Endometrium (tissue), 2 donors: ENCODE results near the gene NFIX.

ENCODE experiments used
- FAIRE-seq: peaks from 2 replicates; lab custom pipeline; 2012; peaks lifted over from hg19 to GRCh38; lab: Jason Lieb, UNC
- donor health status: control.
- donor health status: control.

NFIX gene

GRCh38 chr19:13076787-13077186, 81.5 kb downstream of the NFIX start:
- no peak for FAIRE-seq

DNA sequence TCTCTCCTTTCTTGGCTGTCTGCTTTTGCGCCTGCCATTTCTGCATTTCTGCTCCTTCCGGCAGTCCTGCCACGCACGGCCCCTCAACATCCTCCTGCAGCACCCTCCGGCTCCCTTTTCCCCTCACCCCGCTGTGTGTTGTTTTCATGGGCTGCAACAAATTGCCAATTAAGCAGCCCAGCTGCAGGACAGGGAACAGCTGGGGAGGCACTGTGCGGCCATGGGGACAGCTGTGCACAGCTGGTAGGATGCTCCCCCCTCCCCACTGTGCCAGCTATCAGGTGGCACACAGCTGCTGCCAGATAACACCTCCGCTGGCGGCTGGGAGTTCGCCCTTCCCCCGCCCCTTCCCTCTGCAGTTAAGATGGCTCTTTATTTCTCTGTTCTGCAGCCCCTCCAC, 82.0 kb downstream of the NFIX start:
- FAIRE-seq, result no peak

- FAIRE-seq, result no peak
Observed at GRCh38 chr19:13078381-13078780, 83.1 kb downstream of the NFIX start.

- FAIRE-seq, result no peak
Observed at GRCh38 chr19:13078897-13079541, 83.7 kb downstream of the NFIX start.

- FAIRE-seq, result no peak
Observed at GRCh38 chr19:13079542-13079986, 84.3 kb downstream of the NFIX start.

- FAIRE-seq, result no peak
Observed at GRCh38 chr19:13082192-13083007, 87.1 kb downstream of the NFIX start.

DNA sequence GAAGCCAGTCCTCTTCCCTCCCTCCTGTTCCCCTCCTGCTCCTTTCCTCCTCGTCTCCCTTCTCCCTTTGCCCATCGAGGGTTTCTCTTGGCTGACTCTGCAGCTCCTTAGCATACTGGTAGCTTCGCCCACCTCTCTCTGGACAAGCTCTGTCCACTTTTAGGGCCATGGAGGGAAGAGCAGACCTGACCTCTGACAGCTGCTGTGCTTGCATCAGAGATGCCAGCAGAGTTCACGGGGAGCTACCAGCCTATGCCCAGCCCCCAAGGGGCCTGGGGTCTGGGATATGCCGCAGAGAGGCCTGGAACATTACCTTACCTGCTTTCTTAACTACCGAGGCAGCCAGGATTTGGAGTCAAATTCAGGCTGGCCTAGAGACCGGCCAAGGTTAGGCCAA, 87.7 kb downstream of the NFIX start:
- no peak for FAIRE-seq

DNA sequence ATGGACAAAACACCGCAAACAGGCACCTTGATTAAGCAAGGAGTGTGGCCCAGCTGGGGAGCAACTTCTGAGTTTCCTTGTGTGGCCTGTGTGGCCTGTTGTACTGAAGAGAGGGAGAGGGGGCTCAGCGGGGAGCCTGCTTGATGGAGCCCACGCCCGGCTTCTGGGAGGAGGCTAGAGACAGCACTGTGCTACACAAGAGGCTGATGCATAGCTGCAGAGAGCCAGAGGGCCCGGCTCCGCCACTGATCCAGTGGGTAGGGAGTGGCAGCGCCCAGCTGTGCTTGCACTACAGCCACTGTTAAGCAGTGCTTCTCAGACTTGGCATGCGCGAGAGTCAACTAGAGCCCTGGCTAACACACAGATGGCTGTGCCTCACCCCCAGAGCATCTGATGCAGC, 88.4 kb downstream of the NFIX start:
- no peak for FAIRE-seq

GRCh38 chr19:13085666-13086065, 90.4 kb downstream of the NFIX start:
- FAIRE-seq, result no peak

DNA sequence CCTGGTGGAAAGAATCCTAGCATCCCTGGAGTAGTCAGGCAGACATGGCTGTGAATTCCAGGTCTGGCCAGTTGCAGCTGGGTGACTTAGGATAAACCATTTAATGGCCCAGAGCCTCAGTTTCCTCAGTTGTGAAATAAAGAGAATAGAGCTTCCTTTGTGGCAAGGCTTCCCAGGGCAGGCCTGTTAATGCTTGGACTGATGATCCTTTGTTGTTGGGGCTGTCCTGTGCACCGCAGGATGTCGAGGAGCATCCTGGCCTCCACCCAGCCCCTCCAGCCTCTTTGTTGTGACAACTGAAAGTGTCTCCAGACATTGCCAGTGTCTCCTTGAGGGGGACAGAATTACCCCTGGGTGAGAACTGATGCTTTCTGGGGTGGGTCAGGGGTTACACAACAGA, 91.1 kb downstream of the NFIX start:
- no peak for FAIRE-seq

- FAIRE-seq, result no peak
Observed at GRCh38 chr19:13087295-13087694, 92.0 kb downstream of the NFIX start.

DNA sequence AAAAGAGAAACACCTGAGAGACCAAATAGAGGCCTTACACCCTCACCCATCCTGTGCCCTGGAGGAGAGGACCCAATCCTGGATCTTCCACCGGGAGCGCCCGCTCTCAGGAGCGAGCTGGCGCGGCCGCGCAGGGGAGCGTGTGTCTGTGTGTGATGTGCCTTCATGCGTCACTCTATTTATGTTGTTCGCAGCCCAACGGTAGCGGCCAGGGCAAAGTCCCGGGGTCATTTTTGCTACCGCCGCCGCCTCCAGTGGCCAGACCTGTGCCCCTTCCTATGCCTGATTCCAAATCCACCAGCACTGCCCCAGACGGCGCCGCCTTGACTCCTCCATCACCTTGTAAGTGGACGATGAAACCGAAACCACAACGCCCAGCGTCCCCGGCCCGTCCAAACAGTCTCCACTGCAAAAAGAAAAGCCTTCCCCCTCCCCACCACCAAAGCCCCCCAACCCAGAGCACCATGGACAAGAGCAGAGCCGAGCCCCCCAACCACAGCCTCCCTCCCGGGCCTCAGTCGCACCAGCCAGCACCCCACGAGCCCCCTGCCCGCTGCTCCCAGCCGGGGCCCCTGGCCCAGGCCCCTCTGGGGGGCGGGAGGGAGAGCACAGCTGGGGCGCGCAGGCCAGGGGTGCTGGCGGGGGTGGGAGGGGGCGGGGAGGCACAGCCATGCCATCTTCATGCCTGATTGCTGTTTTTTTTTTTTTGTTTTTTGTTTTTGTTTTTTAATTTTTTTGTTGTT, 92.7 kb downstream of the NFIX start:
- no peak for FAIRE-seq

DNA sequence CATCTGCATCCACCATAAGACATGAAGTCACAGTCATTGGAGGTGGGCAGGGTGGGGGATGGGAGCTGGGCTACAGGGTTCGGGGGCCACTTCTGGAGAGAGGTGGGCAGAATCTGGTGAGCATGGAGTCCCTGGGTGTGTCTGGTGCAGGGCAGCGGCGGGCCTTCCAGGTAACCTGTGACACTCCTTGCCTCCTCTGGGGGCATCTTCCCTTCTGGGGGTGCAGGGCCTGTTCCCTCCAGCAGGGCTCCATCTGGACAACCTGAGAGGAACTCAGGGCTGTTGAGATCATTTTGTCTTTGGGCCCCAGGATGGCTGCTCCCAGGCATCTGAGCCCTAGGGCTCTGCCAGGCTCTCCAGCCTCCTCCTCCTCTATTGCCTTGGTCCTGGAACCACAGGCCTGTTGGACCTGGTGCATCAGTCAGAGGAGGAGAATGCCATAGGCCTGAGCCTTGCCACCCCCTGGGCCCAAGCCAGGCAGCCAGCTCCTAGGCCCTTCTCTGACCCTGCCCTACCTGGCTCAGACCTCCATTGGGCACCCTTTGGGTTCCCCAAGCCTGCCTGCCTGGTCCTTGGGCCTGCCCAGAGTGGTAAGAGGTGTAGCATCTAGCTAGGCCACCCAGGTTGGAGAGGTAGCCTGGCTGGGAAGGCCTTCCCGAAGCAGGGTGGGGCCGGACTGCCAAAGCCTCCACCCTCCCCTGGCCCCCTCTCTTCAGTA, 94.0 kb downstream of the NFIX start:
- no peak for FAIRE-seq

DNA sequence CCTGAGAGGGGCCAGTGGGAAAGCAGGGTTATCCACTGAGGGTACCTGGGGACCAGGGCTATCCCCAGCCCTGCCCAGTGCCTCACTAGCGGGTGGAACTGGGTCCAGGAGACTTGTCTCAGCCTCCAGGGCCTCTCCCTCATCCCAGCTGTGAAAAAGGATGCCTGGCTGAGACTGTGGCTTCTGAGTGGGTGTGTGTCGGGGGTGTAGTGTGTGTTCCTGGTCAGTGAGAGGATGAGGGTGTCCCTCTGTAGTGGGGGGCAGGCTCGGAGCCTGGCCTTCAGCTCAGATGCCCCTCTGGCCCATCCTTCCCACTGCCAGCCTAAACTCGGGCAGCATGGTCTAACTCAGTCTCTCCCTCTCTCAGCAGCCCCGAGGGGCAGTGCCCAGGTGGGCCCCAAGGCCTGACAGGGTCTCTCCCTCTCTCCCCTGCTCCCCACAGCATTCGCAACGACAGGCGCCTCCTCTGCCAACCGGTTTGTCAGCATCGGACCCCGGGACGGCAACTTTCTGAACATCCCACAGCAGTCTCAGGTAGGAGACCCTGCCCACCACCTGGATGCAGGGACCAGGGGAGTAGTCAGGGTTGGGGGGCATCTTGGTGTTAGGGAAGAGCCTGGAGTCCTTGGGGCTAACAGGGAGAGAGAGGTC, 94.7 kb downstream of the NFIX start:
- no peak for FAIRE-seq

- no peak for FAIRE-seq
Observed at GRCh38 chr19:13090511-13091231, 95.4 kb downstream of the NFIX start.

- FAIRE-seq, result no peak
Observed at GRCh38 chr19:13091400-13092157, 96.3 kb downstream of the NFIX start.

GRCh38 chr19:13092158-13092543, 96.9 kb downstream of the NFIX start:
- no peak for FAIRE-seq

DNA sequence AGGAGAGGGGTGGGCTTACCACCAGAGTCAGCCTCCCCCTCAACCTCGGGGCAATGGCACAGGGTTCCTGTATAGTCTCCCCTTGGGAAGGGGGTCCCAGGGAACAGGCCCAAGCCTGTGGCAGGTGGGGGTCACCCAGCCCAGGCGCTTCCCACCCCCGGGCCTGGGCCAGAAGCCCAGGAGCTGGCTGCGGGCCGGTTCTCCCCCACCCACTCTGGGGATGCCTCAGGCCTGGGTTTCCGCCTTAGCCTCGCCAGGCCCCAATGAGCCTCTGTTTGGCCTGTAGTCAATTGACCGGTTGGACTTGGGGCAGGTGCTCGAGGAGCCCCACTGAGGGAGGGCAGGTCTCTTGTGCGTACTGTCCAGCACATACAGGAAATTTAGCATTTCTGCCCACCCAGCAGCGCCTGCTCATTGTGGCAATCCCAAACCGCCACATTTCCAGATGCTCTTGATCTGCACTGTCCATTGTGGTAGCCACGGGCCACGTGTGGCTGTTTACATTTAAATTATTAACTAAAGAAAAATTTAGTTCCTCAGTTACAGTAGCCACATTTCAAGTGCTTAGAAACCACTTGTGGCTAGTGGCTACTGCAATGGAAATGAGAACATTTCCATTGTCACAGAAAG, 97.4 kb downstream of the NFIX start:
- no peak for FAIRE-seq

GRCh38 chr19:13093407-13094105, 98.3 kb downstream of the NFIX start:
- FAIRE-seq, result no peak
